Measurements from ENCODE around the gene PDE4D. TPM values are rescaled to one million over a fixed set of nuclear protein-coding genes. Genes with fewer than 3 reads are reported as not detected.

Gene PDE4D
- polyA plus RNA-seq, 3 donors = 20.8 to 22.7 (median 21.8) TPM

DNA sequence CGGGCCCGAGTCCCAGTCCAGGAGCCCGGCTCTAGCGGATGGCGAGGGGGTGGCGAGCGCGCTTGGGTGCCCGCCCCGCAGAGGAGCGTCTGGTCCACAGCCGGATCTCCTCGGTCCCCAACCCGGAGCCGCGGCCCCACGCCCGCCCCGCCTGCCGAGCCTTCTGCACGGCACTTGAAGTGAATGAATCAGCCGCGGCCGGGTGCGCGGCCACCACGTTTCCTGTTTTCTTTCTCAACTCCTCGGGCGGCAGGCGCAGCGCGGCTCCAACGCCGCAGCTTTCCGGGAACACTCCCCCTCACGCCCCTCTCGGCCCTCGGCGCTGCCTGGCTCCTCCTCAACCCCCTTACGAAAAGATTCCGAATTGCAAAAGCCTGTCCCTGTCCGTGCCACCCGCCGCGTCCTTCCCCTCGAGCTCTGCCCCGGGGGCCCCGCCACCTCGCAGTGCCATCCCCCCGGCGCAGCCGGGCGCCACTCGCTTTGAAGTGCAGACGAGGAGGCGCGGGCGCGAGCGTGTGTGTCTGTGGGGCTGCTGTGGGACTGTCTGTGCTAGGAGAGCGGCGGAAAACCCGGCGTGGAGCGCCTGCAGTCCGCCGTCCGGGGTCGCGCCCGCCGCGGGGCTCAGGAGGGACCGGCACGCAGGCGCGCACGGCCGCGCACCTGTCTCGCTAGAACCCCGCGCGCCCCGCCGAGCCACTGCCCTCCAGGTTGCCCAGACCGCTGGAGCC, 854.1 kb downstream of the PDE4D start:
- DNase-seq (ENCODE audit: low read depth in 3 of 3, low spot score in 2 of 3) = no peak

DNA sequence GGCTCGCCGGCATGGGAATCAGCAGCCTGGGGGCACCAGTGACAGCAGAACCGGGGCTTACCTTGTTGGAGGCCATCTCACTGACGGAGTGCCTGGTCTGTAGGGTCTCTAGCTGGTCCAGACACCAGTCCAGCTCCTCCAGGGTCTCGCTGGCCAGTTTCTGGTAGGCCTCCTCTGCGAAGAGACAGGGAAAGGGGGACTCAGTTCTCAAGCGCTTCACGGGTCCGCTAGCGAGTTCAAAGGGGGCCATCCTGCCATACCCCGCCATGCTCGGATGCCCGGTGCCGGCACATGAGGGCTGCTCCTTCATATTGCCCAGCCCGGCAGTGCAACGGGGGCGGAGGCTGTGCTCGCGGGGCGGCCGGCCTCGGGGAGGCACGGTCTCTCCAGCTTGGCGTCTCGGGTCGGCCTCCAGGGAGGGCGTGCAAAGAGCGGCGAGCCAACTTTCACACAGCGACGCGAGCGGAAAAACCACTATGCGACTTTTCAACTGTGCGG, 854.7 kb downstream of the PDE4D start:
- no peak for DNase-seq (ENCODE audit: low read depth in 3 of 3, low spot score in 2 of 3)

DNA sequence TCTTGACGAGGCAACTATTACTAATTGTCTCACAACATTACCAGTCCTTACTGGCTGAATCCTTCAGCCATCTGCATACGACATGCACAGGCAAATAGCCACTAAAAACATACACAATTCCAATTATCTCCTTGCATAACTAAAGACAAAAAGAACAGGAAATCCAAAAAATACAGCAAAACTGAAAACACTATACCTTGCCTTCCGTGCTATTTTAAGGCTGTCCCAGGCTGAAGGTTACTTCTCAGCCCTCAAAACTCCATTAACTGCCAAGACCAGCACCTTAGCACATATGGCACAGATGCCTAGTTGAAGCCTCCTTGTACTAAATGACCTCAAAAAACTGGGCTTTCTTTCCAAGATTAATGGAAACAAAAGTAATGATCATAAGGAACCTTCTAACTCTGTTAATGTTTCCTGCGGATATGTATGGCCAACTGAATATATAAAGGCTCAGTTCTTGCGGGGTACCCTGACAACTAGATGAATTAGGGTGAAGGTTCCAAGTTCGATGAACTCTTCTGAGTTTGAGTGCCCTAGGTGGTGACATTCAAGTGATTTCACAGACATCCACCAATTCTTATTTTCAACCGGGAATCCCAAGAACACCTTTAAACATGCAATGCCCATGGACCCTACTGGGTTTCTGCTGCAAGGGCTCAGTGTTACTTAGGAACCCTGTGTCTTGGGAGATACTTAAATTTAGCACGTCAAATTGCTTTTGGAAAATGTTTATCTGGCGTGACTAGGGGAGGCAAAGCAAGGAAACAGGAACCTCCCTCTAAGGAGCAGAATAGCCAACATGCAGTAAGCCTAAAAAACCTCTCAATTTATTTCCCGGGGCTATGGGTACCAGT, 855.4 kb downstream of the PDE4D start:
- no peak for DNase-seq (ENCODE audit: low read depth in 3 of 3, low spot score in 2 of 3)

DNA sequence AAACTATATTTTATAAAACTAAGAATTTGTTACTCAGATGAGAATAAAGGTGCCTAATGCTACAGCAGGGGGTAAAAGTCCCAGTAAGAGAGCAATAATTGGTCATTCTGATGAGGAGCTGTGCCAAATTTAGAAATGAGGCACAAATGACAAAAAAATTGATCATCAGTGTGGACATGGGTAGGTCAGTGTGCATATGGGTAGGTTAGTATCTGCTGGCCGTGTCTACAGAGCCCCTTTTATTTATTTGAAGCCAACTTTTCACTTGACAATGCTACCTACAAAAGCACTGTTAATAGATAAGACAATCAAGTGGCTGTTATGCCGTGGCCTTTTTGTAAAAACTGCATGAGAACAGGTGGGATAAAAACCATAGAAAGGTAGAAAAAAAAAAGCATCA, 856.1 kb downstream of the PDE4D start:
- DNase-seq (ENCODE audit: low read depth in 3 of 3, low spot score in 2 of 3) = no peak

DNA sequence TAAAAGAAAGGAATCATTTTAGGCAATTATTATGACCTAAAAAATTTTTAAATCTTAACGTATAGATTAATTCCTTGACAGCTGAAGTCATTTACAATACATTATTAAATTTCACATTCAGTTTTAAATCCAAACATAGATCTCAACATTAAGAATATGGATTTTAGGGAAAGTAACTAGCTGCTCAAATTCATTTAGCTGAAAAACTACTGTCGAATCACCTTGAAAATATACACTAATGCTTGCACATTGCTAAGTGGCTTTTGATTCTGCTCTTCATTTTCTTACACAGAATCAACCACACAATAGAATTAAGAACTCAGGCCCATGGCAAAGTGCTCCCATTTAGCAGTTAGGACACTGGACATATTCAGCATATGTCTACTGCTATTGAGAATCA, 856.5 kb downstream of the PDE4D start:
- no peak for DNase-seq (ENCODE audit: low read depth in 3 of 3, low spot score in 2 of 3)

DNA sequence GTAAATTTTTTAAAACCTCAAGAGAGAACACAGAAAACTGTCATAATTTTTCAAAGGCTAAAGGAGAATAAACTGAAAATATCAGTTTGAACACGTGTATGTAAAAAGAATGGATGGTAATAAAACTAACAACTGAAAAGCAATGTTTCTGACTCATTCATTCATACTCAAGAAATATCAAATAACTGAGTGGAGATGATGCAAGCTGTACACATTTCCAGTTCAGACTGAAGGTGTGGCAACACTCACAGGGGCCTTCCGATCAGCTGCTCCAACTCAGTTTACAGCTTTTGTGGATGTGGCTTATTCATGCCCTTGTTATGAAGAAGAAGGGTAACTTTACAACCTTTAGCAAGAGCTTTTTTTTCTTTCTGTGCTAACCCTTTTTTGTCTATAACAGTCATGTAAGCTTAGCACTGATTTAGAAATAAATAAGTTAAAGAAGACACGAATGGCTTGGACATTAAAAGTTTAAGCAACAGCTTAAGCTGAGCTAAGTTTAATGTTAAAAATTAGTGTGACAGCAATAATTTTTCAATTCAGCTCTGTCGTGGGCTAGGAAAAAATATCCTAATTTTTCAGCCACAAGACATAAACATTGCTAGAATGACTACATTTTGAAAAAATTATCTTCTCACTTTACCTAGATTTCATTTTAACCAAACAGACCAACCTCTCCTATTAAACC, 857.1 kb downstream of the PDE4D start:
- DNase-seq (ENCODE audit: low read depth in 3 of 3, low spot score in 2 of 3) = no peak

DNA sequence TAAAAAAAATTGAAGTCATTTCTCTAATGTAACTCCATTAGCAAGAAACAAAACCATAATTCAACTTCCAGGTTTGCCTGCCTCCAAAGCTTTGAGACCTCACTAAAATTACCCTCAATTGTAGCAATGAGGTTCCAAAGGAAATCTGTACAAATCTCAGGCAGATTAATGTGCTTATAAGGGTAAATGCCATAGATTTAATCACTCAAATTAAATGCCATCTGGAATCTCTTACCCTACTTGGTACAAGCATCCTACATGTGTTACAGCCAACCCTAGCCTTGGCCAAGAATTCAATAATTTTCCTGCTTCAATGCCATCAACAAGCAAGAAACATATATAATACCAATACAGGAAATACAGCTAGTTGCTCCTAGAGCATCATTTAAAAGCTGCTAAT, 857.8 kb downstream of the PDE4D start:
- DNase-seq (ENCODE audit: low read depth in 3 of 3, low spot score in 2 of 3) = no peak

DNA sequence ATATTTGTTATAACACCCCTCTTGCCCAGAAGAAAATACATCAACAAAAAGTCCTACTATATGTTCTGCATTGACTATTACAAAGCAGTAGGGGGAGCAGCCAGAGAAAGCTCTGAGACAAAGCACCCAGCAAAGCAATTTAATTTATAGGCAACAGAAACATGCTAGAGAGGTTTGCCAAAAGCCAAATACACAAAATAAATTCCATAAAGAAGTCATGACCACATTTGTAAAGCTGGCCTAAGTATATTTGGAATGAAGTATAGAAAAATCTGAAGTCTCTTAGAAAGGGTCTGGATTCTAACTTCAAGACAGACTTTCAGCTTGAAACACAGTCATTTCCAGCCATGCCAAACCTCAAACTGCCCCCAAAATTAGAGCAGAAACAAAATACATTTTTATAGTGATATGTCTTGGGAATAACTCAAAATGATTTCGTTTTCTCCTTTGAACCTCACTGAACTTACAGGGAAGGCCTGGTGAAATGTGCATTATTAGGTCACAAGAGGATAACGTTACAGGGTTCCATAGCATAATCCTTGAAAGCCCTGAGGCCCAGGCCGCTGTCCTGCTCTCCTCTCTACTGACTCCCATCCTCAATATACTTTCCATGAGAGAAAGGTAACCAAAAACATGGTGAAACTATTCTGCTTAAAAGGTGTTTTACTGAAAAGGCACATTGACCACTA, 858.9 kb downstream of the PDE4D start:
- DNase-seq (ENCODE audit: low read depth in 3 of 3, low spot score in 2 of 3) = no peak

DNA sequence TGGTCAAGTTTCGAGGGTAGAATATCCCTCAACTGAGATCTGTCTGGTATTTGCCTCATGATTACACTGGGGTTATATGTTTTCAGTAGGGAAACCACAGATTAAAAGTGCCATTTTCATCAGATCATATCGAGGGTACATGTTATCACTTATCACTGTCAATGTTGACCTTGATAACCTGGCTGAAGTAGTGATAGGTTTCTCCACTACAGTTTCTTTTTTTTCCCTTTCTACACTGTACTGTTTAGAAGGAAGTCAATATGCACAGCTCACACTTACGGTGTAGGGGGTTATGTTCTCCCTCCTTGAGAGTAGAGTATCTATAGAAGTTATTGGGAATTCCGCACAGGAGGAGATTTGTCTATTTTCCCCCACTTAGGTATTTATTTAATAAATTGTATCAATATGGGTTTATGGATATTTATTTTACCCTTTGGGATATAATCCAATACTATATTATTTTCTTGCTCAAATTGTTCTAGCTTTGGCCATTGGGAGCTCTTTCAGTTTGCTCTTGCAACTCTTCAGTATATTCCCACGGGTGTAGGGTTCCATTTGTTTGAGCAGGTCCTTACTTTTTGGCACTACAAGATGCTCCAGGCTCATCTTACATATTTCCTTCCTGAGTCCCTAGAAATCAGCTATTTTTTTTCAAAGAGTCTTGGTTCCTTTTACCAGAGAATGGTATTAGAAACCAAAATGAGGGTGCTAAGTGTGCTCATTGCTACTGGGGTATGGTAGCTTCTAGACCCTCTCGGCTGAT, 866.2 kb downstream of the PDE4D start:
- DNase-seq (ENCODE audit: low read depth in 3 of 3, low spot score in 2 of 3) = no peak

DNA sequence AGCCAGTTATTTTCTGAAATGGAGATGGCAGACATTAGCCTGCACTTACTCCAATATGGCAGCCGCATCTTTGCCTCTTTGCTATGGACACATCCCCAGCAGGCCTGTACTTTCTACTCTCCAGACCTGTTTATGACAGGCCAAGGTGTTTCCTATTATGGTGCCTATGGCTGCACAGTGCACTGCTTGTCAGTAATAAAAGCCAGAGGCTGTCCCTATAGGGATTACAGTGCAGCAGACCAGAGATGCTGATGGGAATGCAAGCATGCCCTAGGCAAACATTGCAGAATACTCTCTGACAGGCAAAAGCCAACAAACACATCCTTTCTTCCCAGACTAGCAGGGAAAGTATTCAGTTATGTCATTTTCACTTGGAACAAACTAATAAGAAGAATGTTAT, 867.8 kb downstream of the PDE4D start:
- no peak for DNase-seq (ENCODE audit: low read depth in 3 of 3, low spot score in 2 of 3)

DNA sequence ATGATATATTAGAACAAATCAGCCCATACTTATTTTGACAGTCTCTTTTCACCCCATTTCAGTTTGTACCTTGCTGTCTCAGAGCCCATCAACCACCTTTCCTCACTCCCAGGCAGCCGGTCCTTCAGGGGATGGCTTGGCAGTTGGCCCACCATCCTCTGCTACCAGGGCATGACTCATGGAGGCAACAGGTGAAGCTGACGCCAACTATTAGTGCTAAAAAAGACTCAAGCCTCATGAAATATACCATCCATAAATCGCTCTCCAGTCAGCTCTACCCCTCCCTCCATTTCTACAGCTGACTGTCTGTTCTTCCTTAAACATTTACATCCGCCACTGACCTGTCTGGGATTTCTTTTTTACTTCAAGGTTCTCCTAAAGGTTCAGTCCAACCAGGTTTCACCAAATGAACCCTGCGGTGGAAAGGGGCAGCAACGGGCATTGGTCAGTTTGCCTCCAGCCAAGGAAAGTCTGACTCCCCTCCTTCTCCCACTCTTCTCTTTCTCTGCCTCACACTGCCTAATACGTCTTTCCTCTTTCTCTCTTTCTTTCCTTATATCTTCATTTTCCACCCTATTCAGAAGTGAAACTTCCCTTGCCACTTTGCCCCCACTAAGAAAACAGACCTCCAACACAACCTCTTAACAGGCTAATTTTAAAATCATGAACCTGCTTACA, 871.5 kb downstream of the PDE4D start:
- no peak for DNase-seq (ENCODE audit: low read depth in 3 of 3, low spot score in 2 of 3)

DNA sequence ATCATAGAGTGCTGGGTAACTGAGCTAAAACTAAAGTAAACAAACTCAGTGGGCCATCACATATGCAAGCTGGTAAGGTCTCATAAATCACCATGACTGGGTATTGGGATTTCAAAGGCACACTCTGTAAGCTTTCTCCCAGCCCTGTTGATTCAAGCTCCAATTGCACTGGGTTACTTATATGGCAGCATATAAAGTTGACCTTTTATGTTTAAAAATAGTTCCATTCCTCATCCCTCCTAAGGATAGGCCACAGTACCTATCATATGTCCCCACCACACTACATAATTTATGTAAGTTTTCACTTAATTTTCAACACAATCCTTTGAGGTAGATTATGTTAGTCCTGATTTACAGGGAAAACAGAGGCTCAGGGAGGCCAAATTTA, 872.2 kb downstream of the PDE4D start:
- DNase-seq (ENCODE audit: low read depth in 3 of 3, low spot score in 2 of 3) = peak; percentile 41 to 74 (median 60)

DNA sequence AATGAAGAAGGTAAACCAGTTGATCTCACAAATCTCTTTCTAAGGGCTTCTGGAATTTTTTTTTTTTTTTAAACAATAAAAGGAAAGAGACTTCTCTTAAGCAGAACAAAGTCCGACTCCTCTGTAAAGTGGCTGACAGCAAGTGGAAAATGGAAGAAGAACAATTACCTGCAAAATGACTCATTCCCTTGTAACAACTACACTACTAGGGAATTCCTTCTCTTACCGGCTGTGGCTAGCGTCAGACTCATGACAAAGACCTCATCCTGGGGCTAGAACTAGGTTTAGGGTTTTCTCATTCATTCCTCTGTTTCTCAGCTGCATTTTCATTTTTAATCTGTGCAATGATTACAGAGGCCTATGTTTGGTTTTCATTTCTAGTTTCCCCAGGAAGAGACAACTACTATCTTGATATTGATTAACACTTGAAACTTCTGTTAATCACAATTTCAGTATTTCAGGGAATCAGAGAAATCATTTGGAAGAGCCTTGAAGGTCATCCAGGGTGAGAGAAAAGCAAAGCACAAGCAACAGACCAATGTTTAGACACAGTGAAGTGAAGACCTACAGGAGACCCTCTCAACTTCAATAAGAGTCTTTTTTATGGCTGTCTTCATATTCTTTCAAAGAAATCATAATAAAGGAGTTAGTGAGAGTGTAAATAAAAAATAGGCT, 872.8 kb downstream of the PDE4D start:
- DNase-seq (ENCODE audit: low read depth in 3 of 3, low spot score in 2 of 3) = no peak

DNA sequence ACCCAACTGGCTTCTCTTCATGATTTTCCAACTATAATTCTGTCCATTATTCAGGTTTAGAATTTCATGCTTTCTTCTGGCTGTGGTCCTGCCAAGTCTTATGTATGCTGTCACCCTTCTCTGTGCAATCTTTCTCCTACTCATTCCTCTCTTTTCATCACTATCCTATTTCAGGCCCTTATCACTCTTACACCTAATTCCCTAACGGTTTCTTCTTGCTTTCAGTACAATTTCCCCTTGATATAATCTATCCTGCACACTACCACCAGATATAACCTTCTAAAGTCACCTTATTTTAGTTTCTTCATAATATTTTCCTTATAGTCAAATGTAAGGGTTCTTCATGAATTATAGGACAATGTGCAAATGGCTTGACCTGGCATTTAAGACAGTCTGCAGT, 874.4 kb downstream of the PDE4D start:
- no peak for DNase-seq (ENCODE audit: low read depth in 3 of 3, low spot score in 2 of 3)

DNA sequence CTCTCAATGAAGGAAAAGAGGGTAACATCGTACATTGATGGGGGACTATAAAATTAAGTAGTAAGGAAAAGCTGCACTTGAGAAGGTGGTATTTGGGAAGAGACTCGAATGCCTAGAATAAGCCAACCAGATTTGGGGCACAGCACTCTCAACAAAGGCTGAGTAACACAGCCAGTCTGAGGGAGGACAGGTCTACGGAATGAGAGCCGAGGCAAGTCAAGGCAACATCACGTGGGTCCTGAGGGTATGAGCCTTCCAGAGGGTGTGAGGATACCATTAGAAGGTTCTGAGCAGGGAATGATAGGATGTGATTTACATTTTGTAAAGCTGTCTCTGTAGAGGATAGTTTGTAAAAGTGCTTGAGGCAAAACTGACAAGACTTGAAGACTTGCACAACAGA, 876.6 kb downstream of the PDE4D start:
- DNase-seq (ENCODE audit: low read depth in 3 of 3, low spot score in 2 of 3) = no peak

DNA sequence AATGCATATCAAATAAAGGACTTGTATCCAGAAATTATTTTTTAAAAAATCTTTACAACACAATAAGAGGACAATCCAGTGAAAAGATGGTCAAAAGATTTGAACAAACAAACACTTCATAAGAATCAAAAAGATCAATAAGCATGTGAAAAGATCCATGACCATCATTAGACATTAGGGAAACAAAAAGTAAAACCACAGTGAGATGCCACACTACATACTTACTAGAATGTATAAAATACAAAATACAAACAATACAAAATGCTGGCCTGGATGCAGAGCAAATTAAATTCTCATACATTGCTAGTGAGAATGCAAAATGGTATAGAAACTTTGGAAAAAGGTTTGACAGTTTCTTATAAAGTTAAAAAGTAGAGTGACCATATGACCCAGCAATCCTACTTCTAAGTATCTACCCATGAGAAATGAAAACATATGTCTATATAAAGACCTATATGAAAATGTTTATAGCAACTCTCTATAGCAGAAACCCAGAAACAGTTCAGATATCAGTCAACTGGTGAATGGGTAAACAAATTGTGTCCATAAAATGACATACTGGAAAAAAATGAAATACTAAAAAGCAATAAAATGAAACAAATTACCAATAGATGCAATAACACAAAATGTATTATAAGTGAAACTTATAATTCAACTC, 884.6 kb downstream of the PDE4D start:
- no peak for DNase-seq (ENCODE audit: low read depth in 3 of 3, low spot score in 2 of 3)

DNA sequence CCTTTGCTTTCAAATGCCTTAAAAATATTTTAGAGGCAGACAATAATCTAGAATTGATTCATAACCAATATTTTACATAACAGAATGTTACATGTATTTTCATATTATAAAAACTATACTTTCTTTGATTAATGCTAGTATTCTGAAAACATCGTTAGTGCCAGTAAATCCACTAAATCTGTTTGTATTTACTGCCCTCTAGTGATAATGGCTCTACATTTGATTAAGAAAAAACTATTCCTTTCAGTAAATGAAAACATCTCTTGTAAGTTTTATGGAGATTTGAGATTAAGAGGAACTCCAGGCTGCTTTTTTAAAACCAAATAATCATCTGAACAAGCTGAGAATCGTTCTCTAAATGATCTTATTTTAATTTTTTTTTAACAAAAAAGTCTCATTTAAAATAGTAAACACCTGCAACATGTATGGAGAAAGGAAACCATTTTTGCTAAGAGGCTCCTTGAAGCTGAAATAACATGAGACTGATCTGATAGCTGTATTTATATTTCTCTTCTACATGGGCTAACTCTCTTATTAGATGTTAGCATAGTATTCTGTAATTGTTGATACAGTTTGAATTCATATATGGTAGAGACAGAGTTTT, 886.0 kb downstream of the PDE4D start:
- DNase-seq (ENCODE audit: low read depth in 3 of 3, low spot score in 2 of 3) = no peak
